Tibial nerve (tissue), 4 donors: ENCODE measurements around the gene MAGI1. TPM values are rescaled to one million over a fixed set of nuclear protein-coding genes. Genes with fewer than 3 reads are reported as not detected.

Experiments
- DNase-seq, 2 donors: peaks; one replicate each; pipeline ENCODE4 v3.0.0-alpha.2; 2019; ENCODE audit warnings: low spot score in 2 of 2
- H3K27ac ChIP-seq, 4 donors: fragments of 200-600 bp; sonication (generic) in 3 of 4; one replicate each; pipeline ENCODE4 v1.5.1; 2017 to 2019; ENCODE audit warnings: mild to moderate bottlenecking in 1 of 4
- H3K27me3 ChIP-seq, 2 donors: fragments of 200-600 bp; sonication (generic) in 1 of 2; one replicate each; pipeline versions ENCODE4 v1.5.1 to v1.6.0; 2017 to 2019
- H3K36me3 ChIP-seq, 3 donors: fragments of 200-600 bp; sonication (generic); one replicate each; pipeline ENCODE4 v1.5.1; 2018 to 2019
- H3K4me1 ChIP-seq, 4 donors: fragments of 200-600 bp; sonication (generic) in 3 of 4; one replicate each; pipeline ENCODE4 v1.5.1; 2017 to 2019
- H3K4me3 ChIP-seq, 4 donors: fragments of 200-600 bp; sonication (generic) in 3 of 4; one replicate each; pipeline ENCODE4 v1.5.1; 2017 to 2019; ENCODE audit warnings: mild to moderate bottlenecking in 1 of 4, moderate library complexity in 1 of 4
- H3K9me3 ChIP-seq, 4 donors: fragments of 200-600 bp; sonication (generic) in 3 of 4; one replicate each; pipeline ENCODE4 v1.5.1; 2017 to 2019
- EP300 ChIP-seq, 2 donors: sonication (generic); formaldehyde crosslinking; IDR thresholded peaks; one replicate each; pipeline ENCODE4 v1.6.1; 2017; ENCODE audit warnings: antibody characterized with exemption in 2 of 2, mild to moderate bottlenecking in 1 of 2
- POLR2A ChIP-seq, 2 donors: fragments of 450-650 bp; IDR thresholded peaks; one replicate each; pipeline ENCODE4 v1.6.1; 2017; ENCODE audit warnings: antibody characterized with exemption in 2 of 2, mild to moderate bottlenecking in 2 of 2, moderate library complexity in 2 of 2
- WGBS, 2 donors: methylation state at CpG; one replicate each; pipeline ENCODE4 v1.1.5; 2018; 5-methylcytosine and 5-hydroxymethylcytosine counted together
- total RNA-seq, 4 donors: library from RNA; depleted of rRNA; stranded (reverse); fragments of >200 nt; gene quantifications; one replicate each; pipeline ENCODE4 v1.1.0, GENCODE V29; 2016
- TF ChIP-seq, protein P1 (sequence below), 5 experiments: fragments of 200-600 bp in 3 of 5; fragments of 450-650 bp in 2 of 5; sonication (generic) in 3 of 5; IDR thresholded peaks; one replicate each; pipeline ENCODE4 v1.5.1; 2016 to 2019; ENCODE audit warnings: antibody characterized with exemption in 5 of 5, mild to moderate bottlenecking in 3 of 5, moderate library complexity in 2 of 5

The MAGI1 gene
- total RNA-seq, 4 donors from 2014 or later, result 30.6 to 52.8 (median 36.1) TPM

DNA sequence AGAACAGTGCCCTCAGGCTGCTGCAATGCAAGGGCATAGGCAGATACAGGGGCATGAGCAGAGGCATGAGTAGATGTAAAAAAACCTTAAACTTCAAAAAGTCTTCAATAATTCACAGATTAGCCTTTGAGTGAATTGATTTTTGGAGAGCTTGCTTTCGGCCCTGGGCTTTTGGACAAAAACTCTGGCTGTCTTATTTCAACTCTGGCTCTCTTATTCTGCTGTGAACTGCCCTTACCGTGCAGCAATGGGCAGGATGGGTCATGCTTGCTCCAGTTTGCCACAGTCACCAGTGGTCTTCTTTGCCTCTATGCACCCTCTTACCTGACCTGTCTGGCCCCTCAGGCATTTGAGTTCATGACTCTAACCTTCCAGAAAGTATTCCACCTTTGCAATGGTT is 555.7 kb downstream of the MAGI1 start:
- H3K27ac ChIP-seq, result no peak overlapping the region
- TF ChIP-seq EP300 (IDR thresholded peaks at IDR 0.05) (no peak), POLR2A (IDR thresholded peaks at IDR 0.05) (no peak)
- TF ChIP-seq, protein P1, sequence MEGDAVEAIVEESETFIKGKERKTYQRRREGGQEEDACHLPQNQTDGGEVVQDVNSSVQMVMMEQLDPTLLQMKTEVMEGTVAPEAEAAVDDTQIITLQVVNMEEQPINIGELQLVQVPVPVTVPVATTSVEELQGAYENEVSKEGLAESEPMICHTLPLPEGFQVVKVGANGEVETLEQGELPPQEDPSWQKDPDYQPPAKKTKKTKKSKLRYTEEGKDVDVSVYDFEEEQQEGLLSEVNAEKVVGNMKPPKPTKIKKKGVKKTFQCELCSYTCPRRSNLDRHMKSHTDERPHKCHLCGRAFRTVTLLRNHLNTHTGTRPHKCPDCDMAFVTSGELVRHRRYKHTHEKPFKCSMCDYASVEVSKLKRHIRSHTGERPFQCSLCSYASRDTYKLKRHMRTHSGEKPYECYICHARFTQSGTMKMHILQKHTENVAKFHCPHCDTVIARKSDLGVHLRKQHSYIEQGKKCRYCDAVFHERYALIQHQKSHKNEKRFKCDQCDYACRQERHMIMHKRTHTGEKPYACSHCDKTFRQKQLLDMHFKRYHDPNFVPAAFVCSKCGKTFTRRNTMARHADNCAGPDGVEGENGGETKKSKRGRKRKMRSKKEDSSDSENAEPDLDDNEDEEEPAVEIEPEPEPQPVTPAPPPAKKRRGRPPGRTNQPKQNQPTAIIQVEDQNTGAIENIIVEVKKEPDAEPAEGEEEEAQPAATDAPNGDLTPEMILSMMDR (IDR thresholded peaks at IDR 0.05), result no peak
- H3K4me3 ChIP-seq, result no peak overlapping the region
- H3K27me3 ChIP-seq, result no peaks in the 10 kb centered on the region
- no peaks in the 10 kb centered on the region for H3K36me3 ChIP-seq
- peaks cover 0 to 49% (median 4%) of the 10 kb centered on the region in 4 donors for H3K4me1 ChIP-seq
- DNase-seq, result no peak
- 40% methylated on average over 2 of the region's 2 CpGs for WGBS, 2 donors
- H3K9me3 ChIP-seq, result no peaks in the 10 kb centered on the region

DNA sequence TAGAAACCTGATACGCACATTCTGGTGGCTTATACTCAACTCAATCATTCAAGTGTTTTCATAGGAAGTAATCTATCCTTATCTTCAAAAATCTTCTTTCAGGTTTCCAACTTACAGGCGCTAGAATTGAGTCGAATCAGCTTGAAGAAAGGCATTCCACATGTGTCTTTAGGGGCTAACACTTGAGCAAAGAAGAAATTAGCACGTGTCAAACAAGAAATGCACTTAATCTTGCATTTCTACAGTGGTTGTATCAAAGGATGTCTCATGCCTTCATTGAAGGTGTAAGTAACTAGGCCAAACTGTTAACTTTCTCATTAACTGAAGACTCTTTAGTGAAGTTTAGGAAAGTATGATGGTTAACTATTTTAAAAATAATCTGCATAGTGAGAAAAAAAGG is 557.6 kb downstream of the MAGI1 start:
- Histone ChIP-seq H3K27ac (no peak overlapping the region), H3K36me3 (no peaks in the 10 kb centered on the region), H3K27me3 (no peaks in the 10 kb centered on the region), H3K4me1 (peaks cover 0 to 37% (median under 1%) of the 10 kb centered on the region in 4 donors), H3K9me3 (no peaks in the 10 kb centered on the region), H3K4me3 (no peak overlapping the region)
- DNase-seq, result no peak
- TF ChIP-seq POLR2A (IDR thresholded peaks at IDR 0.05), result no peak
- no peak for TF ChIP-seq EP300 (IDR thresholded peaks at IDR 0.05)
- TF ChIP-seq, protein P1 (IDR thresholded peaks at IDR 0.05), result no peak
- 91 to 94% methylated on average over 4 of the region's 4 CpGs for WGBS, 2 donors

DNA sequence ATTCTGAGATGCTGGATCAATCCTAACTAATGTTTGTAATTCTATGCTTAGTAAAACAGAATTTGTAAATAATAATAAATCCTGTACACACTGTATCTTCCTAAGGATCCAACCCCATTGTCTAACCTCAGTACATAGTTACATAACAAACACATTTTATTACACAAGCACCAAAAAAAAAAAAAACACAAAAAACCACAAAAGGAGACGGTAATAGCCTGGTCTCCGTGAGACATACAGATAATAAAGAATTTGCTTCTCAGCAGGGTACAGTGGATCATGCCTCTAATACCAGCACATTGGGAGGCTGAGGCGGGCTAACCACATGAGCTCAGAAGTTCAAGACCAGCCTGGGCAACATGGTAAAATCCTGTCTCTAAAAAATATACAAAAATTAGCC is 558.7 kb downstream of the MAGI1 start:
- Histone ChIP-seq H3K36me3 (peaks cover 0 to 7% (median 0%) of the 10 kb centered on the region in 3 donors), H3K4me3 (no peak overlapping the region), H3K27me3 (no peaks in the 10 kb centered on the region), H3K27ac (no peak overlapping the region), H3K9me3 (no peaks in the 10 kb centered on the region), H3K4me1 (peaks cover 0 to 26% (median 0%) of the 10 kb centered on the region in 4 donors)
- WGBS, 2 donors, result 79 to 83% methylated on average over 3 of the region's 3 CpGs
- DNase-seq, result no peak
- TF ChIP-seq POLR2A (IDR thresholded peaks at IDR 0.05) (no peak), EP300 (IDR thresholded peaks at IDR 0.05) (no peak)
- TF ChIP-seq, protein P1 (IDR thresholded peaks at IDR 0.05), result no peak

DNA sequence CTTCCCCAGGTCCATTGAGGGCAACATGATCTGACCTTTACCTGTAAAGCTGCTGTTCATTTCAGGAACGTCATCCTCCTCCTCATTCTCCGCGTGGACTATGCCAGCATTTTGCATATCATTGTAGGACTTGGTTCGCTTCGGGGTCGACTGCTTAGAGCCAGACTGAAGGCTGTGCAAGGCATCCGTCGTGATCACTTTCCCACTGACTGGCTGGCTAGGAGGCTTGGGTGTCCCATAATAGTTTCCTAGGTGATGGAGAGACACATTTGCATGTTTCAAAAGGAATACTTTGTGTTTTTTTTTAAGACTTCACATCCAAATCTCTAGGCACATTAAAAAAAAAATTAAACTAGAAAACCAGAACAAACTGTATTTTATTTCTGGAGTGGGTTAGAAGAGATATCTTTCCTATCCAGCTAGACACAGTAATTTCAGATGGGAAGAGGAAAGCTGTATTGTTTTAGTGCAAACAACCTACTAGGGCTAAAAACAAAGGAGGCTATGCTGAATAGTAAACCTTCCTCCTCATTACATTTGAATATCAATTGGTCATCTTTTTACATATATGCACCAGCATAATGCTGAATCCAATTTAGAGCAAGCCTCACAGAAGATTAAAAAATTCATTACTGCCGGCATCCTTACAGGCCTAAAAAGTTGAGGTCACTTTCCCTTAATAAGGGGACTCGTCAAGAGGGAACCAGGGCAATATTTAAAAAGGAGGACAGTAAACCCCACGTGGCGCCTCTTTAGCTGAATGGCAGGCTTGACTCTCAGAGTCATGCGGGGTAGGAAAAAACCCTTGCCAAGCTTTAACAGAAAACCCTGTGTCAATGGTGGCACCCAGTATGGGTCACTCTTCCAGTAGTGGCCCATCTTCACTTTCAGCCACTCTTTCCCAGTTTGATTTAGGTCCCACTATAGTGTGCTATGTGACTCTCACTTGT is 559.9 kb downstream of the MAGI1 start:
- Histone ChIP-seq H3K9me3 (no peaks in the 10 kb centered on the region), H3K27ac (no peak overlapping the region), H3K27me3 (no peaks in the 10 kb centered on the region), H3K36me3 (peaks cover 0 to 7% (median 0%) of the 10 kb centered on the region in 3 donors), H3K4me3 (no peak overlapping the region), H3K4me1 (peaks cover 0 to 15% (median 0%) of the 10 kb centered on the region in 4 donors)
- TF ChIP-seq, protein P1 (IDR thresholded peaks at IDR 0.05), result no peak
- TF ChIP-seq EP300 (IDR thresholded peaks at IDR 0.05), result no peak
- TF ChIP-seq POLR2A (IDR thresholded peaks at IDR 0.05), result no peak
- 82% methylated on average over 13 of the region's 13 CpGs for WGBS, 2 donors
- DNase-seq, result no peak

DNA sequence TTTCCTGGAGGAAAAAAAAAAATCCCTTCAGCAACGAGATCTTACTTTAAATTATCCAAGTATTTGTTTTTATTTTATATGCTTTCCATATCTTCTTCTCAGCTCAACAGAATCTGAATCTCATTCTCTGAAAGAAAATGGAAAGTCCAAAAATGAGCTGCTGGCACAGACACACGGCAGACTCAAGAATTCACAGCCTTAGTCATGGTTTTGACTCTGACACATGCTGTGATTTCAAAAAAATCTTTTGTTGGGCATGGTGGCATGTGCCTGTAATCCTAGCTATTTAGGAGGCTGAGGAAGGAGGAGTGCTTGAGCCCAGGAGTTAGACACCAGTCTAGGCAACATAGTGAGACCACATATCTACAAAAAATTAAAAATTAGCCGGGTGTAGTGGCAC is 565.0 kb downstream of the MAGI1 start:
- TF ChIP-seq POLR2A (IDR thresholded peaks at IDR 0.05), result no peak
- TF ChIP-seq, protein P1 (IDR thresholded peaks at IDR 0.05), result no peak
- 52 to 54% methylated on average over 3 of the region's 3 CpGs for WGBS, 2 donors
- no peak for DNase-seq
- H3K4me1 ChIP-seq, result no peaks in the 10 kb centered on the region
- no peaks in the 10 kb centered on the region for H3K9me3 ChIP-seq
- H3K36me3 ChIP-seq, result peaks cover 0 to 14% (median 0%) of the 10 kb centered on the region in 3 donors
- no peak overlapping the region for H3K4me3 ChIP-seq
- H3K27ac ChIP-seq, result no peak overlapping the region
- H3K27me3 ChIP-seq, result no peaks in the 10 kb centered on the region
